ENCODE results near the gene B4GALT2.

B4GALT2 gene

GRCh38 chr1:43937179-43937865 is 41.7 kb upstream of the B4GALT2 start:
- peaks cover 21 to 30% of the 10 kb centered on the region in 2 donors for H3K36me3 Mint-ChIP-seq
- no peak overlapping the region for H3K27ac Mint-ChIP-seq
- no peaks in the 10 kb centered on the region for H3K9me3 Mint-ChIP-seq
- peaks cover 25 to 48% of the 10 kb centered on the region in 2 donors for H3K4me1 Mint-ChIP-seq
- H3K4me3 Mint-ChIP-seq: no peak overlapping the region
- H3K27me3 Mint-ChIP-seq: peaks cover 32 to 38% of the 10 kb centered on the region in 2 donors
- no peak for ATAC-seq (replicated peaks)
- no peak for DNase-seq

DNA sequence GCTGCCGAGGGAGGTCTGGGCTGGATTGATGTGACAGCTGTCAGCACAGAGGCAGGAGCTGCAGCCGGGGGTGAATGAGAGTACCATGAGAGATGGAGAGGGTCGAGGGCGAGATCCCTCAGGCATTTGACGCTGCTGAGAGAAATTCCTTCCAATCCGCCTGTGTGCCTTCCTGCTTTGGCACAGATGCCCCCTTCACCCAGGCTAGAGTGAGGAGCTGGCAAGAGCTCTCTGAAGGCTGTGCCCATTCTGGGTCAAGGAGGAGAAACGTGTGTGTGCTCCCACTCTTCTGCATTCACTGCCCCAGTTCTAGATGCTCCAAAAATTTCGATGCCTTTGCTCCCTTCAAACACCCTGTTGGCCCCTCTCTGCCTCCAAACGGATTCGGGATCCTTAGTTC is 40.6 kb upstream of the B4GALT2 start:
- DNase-seq (no peak), ATAC-seq (replicated peaks) (no peak)
- Mint-ChIP-seq H3K4me1 (peaks cover 27 to 41% of the 10 kb centered on the region in 2 donors), H3K27ac (no peak overlapping the region), H3K4me3 (no peak overlapping the region), H3K9me3 (no peaks in the 10 kb centered on the region), H3K36me3 (peaks cover 23 to 31% of the 10 kb centered on the region in 2 donors), H3K27me3 (peaks cover 22 to 27% of the 10 kb centered on the region in 2 donors)

GRCh38 chr1:43938892-43939587 is 40.0 kb upstream of the B4GALT2 start:
- Mint-ChIP-seq H3K9me3 (no peaks in the 10 kb centered on the region), H3K4me3 (no peak overlapping the region), H3K27me3 (peaks cover 18 to 21% of the 10 kb centered on the region in 2 donors), H3K36me3 (peaks cover 23 to 31% of the 10 kb centered on the region in 2 donors), H3K27ac (no peak overlapping the region), H3K4me1 (peaks cover 23 to 34% of the 10 kb centered on the region in 2 donors)
- no peak for DNase-seq
- ATAC-seq (replicated peaks): no peak

GRCh38 chr1:43942411-43942810 is 36.6 kb upstream of the B4GALT2 start:
- Mint-ChIP-seq H3K4me1 (peaks cover 22 to 38% of the 10 kb centered on the region in 2 donors), H3K27ac (no peak overlapping the region), H3K9me3 (no peaks in the 10 kb centered on the region), H3K4me3 (no peak overlapping the region), H3K27me3 (no peaks in the 10 kb centered on the region), H3K36me3 (peaks cover 23 to 37% of the 10 kb centered on the region in 2 donors)
- DNase-seq: no peak
- no peak for ATAC-seq (replicated peaks)

DNA sequence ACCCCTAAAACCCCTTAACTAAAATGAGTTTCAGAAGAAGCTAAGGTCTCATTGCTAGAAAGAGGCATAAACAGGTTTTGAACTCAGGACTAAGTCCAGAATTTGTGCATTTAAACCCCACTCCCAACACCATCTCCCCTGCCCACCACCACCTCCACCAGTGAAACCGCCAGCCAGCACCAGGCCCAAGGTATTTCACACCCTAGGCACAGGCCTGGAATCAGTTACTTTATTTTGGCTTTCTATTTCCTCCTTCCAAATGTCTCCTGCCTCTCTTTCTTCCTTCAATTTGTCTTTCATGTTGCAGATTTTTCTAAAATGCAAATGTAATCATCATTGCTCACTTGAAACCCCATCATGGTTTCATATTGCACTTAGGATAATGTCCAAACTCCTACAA is 34.1 kb upstream of the B4GALT2 start:
- ATAC-seq (replicated peaks): no peak
- no peaks in the 10 kb centered on the region for H3K9me3 Mint-ChIP-seq
- H3K4me3 Mint-ChIP-seq: peak overlapping the region; percentile 5 to 59
- H3K27ac Mint-ChIP-seq: no peak overlapping the region
- no peaks in the 10 kb centered on the region for H3K27me3 Mint-ChIP-seq
- no peak for DNase-seq
- peaks cover 15 to 25% of the 10 kb centered on the region in 2 donors for H3K36me3 Mint-ChIP-seq
- H3K4me1 Mint-ChIP-seq: peaks cover 36 to 49% of the 10 kb centered on the region in 2 donors

DNA sequence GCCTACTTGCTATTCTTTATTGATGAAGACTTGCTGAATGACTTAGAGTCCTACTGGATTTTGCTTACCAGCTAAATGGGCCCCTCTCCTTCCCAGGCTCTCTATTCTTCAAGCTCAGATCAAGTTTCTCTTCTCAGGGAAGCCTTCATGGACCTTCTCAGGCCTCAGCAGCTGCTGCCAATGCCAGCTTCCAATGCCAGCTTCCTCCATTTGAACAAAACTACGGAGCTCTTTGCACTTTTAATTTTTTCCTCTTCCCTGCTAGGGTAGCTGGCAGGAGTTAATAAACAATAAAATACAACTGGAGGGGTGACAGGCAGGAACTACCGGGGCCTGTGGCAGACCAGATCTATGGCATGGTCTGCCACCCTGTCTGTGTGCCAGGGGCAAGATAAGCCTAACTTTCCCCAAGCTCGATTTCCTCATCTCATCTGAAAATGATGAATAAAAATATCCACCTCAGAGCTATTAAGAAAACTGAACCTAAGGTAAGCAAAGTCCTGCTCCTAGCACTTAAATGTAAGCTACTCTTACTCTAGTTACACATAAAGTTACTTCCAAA is 33.3 kb upstream of the B4GALT2 start:
- H3K9me3 Mint-ChIP-seq: no peaks in the 10 kb centered on the region

DNA sequence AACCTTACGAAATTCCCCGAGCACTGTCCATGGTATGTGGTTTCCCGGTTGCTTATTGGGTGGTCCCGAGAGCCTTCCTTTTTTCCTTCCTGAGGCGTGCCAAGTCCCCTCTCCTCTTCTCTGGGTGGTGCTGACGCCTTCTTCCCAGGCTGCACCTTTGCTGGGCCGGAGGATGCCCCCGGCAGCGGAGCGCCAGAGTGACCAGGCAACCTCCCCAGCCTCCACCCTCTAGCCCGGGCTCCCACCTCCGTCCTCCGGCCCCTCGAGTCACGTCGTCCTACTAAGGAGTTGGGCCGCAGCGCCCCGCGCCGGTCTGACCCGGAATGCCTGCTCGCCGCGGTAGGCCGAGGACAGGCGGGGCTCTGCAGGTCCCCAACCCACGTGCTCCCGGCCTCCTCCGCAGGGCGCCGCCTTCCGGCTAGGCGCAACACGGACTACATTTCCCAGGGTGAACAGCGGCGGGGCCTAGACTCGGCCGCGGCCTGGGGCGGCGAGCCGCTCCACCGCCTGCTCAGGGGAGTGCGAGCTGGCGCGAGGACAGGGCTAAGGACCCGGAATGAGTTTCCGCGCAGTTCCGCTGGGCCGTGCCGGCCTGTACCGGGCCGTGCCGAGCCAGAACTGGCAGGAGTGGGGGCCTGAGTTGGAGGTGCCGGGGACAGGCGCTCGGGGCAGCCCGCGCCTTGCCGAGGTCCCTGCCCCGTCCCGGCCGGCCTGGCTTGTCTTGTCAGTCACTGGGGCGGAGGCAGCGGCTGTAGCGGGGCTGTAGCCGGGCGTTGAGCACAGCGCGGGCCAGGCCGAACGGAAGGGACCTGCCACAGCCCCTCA is 32.6 kb upstream of the B4GALT2 start, which contains the start of gene IPO13:
Gene IPO13, plus strand, starts transcription at position 715 of the 825 bp plus-strand sequence. CDS start 651 bp downstream, outside the sequence.
- Mint-ChIP-seq H3K27me3 (no peaks in the 10 kb centered on the region), H3K9me3 (no peaks in the 10 kb centered on the region), H3K4me1 (peaks cover 47 to 65% of the 10 kb centered on the region in 2 donors), H3K4me3 (peak within 1 kb of the TSS; percentile 89 to 98), H3K36me3 (peaks cover 21 to 34% of the 10 kb centered on the region in 2 donors), H3K27ac (peak within 1 kb of the TSS; percentile 99)
- DNase-seq (peak; percentile 97), ATAC-seq (replicated peaks) (peak; percentile 96)

More for the DNA sequence above, 33.3 kb upstream of the B4GALT2 start:
- no peak for ATAC-seq (replicated peaks)
- H3K27ac Mint-ChIP-seq: peak overlapping the region; percentile 99
- peaks cover 16 to 28% of the 10 kb centered on the region in 2 donors for H3K36me3 Mint-ChIP-seq
- DNase-seq: no peak
- H3K27me3 Mint-ChIP-seq: no peaks in the 10 kb centered on the region
- H3K4me1 Mint-ChIP-seq: peaks cover 40 to 58% of the 10 kb centered on the region in 2 donors
- H3K4me3 Mint-ChIP-seq: peak overlapping the region; percentile 89 to 98

DNA sequence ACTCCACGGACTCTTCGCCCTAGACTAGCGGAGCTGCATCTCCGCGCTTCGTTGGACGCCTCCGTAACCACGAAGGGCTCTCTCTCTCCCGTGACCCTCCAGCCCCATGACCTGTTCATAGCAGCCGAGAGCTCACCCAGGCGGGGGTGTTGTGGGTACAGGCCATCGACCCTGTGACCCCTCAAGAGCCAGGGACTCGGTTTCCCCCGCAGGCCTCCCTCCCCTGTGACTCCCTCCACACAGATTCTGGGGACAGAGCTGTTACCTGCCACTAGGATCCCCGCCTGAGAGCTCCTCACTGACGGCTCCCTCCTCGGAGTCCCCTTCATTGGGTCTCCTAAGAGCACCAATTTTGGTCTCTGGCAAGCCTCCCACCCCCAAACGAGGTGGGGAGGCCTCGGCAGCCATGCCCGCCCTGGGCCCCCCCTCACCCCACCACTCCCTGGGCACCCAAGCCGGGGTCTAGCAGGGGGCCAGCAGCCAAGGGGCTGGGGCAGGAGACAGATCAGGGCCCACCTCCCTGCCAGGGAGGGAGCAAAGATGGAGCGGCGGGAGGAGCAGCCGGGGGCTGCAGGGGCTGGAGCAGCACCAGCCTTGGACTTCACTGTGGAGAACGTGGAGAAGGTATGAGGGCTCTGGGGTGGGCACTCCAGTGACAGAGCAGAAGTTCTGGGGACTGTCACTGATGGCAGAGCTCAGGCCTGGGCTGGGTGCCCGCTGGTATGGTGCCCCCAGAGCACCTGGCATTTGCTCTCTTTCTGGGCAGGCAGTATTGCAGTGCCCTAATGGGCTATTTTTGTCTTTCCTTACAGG is 31.7 kb upstream of the B4GALT2 start:
- peak overlapping the region; percentile 89 to 98 for H3K4me3 Mint-ChIP-seq
- peak overlapping the region; percentile 99 for H3K27ac Mint-ChIP-seq
- DNase-seq (no peak), ATAC-seq (replicated peaks) (no peak)
- no peaks in the 10 kb centered on the region for H3K27me3 Mint-ChIP-seq
- no peaks in the 10 kb centered on the region for H3K9me3 Mint-ChIP-seq
- peaks cover 49 to 71% of the 10 kb centered on the region in 2 donors for H3K4me1 Mint-ChIP-seq
- H3K36me3 Mint-ChIP-seq: peaks cover 21 to 33% of the 10 kb centered on the region in 2 donors

GRCh38 chr1:43947874-43948437 is 31.1 kb upstream of the B4GALT2 start:
- no peak for DNase-seq
- Mint-ChIP-seq H3K36me3 (peaks cover 17 to 28% of the 10 kb centered on the region in 2 donors), H3K4me3 (peak overlapping the region; percentile 89 to 98), H3K27ac (peak overlapping the region; percentile 68), H3K9me3 (no peaks in the 10 kb centered on the region), H3K27me3 (no peaks in the 10 kb centered on the region), H3K4me1 (peaks cover 46 to 71% of the 10 kb centered on the region in 2 donors)
- no peak for ATAC-seq (replicated peaks)

DNA sequence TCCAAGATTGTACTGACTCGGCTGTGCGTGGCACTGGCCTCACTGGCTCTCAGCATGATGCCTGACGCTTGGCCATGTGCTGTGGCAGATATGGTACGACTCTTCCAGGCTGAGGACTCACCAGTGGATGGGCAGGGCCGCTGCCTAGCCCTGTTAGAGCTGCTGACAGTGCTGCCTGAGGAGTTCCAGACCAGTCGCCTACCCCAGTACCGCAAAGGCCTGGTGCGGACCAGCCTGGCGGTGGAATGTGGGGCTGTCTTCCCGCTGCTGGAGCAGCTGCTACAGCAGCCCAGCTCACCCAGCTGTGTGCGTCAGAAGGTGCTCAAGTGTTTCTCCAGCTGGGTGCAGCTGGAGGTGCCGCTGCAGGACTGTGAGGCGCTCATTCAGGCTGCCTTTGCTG is 29.3 kb upstream of the B4GALT2 start:
- peaks cover 41 to 66% of the 10 kb centered on the region in 2 donors for H3K4me1 Mint-ChIP-seq
- no peak overlapping the region for H3K4me3 Mint-ChIP-seq
- H3K9me3 Mint-ChIP-seq: no peaks in the 10 kb centered on the region
- H3K27me3 Mint-ChIP-seq: no peaks in the 10 kb centered on the region
- H3K27ac Mint-ChIP-seq: no peak overlapping the region
- ATAC-seq (replicated peaks) (no peak), DNase-seq (no peak)
- peaks cover 18 to 27% of the 10 kb centered on the region in 2 donors for H3K36me3 Mint-ChIP-seq

DNA sequence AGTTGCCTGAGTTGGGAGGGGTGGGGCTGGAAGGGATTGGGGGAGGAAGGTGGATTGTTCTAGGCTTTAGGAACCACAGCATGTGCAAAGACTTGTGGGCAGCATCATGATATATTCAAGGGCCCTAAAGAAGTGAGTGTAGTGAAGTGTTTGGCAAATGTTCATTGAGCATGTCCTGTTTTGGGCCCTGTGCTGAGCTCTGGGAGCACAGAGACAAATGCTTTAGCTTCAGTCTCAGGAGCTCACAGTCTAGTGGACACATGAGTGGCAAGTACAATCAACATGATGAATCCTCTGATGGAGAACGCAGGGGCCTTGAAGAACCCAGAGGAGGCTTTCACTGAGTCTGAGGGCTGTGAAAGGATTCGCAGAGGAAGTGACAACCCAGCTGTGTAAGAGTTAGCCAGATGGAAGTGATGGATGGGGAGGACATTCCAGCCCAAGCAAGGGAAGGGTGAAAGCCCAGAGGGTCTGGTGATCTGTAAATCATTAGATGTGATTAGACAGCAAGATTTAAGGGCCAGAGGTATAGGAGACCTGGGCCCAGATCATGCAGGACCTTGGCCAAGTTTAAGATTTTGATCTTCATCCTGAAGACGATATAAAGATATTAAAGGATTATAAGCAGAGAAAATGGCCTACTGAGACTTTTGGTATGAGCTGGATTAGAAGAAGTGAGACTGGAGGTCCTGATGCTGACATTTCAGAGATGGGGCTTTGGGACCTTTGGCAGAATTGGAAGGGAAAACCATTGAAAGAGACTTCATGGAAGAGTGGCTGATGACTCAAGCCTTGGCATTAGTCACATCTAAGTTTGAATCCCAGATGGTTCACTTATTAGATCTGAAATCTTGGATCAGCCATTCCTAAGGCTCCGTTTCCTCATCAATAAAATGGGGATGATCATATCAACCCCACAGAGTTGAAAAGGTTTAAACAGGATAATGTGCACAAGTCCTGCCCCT is 27.7 kb upstream of the B4GALT2 start:
- no peaks in the 10 kb centered on the region for H3K9me3 Mint-ChIP-seq
- H3K4me1 Mint-ChIP-seq: peaks cover 34 to 50% of the 10 kb centered on the region in 2 donors
- H3K27me3 Mint-ChIP-seq: no peaks in the 10 kb centered on the region
- ATAC-seq (replicated peaks) (no peak), DNase-seq (no peak)
- no peak overlapping the region for H3K27ac Mint-ChIP-seq
- peaks cover 26 to 38% of the 10 kb centered on the region in 2 donors for H3K36me3 Mint-ChIP-seq
- H3K4me3 Mint-ChIP-seq: no peak overlapping the region

DNA sequence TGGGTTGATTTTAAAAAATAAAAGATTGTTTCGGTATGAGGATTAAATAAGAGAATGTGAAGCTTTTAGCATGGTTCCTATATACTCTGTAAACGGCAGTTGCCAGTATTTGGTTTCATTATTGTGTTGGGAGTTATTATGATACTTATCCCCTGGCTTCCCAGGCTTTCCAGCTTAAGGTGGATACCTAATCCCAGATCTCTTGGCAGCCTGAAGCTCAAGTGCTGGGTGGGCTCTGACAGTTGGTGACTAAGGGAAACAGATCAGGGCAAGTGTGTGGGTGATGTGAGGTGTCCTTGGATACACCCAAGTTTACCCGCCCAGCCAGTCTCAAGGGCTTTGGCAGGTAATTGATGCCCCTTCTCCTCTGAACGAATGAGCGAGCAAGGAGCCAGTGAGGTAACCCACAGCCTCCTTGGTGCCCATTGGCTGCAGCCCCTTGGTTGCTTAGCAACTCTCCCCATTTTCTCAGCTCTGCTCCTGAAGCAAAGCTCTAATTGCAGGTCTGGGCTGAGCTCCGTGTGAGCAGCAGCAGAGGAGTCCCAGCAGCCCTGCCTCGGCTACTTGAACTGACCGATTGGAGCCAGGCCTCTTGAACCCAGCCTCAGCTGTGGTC is 26.2 kb upstream of the B4GALT2 start:
- no peaks in the 10 kb centered on the region for H3K9me3 Mint-ChIP-seq
- DNase-seq: no peak
- H3K27me3 Mint-ChIP-seq: no peaks in the 10 kb centered on the region
- H3K27ac Mint-ChIP-seq: no peak overlapping the region
- ATAC-seq (replicated peaks): no peak
- peaks cover 31 to 40% of the 10 kb centered on the region in 2 donors for H3K4me1 Mint-ChIP-seq
- H3K36me3 Mint-ChIP-seq: peaks cover 34 to 44% of the 10 kb centered on the region in 2 donors
- no peak overlapping the region for H3K4me3 Mint-ChIP-seq

All from stimulated activated naive B cell treated with anti-CD40 and anti-IgM and Interleukin-4, amounts not matched to agents 10 μg/mL and 1 μg/mL and 100 μg/mL, for 72 hours (primary cell).